ENCODE results near the gene LASP1.

- TF ChIP-seq, protein P1, sequence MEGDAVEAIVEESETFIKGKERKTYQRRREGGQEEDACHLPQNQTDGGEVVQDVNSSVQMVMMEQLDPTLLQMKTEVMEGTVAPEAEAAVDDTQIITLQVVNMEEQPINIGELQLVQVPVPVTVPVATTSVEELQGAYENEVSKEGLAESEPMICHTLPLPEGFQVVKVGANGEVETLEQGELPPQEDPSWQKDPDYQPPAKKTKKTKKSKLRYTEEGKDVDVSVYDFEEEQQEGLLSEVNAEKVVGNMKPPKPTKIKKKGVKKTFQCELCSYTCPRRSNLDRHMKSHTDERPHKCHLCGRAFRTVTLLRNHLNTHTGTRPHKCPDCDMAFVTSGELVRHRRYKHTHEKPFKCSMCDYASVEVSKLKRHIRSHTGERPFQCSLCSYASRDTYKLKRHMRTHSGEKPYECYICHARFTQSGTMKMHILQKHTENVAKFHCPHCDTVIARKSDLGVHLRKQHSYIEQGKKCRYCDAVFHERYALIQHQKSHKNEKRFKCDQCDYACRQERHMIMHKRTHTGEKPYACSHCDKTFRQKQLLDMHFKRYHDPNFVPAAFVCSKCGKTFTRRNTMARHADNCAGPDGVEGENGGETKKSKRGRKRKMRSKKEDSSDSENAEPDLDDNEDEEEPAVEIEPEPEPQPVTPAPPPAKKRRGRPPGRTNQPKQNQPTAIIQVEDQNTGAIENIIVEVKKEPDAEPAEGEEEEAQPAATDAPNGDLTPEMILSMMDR (optimal IDR thresholded peaks at IDR 0.05 in 1 of 3, IDR thresholded peaks at IDR 0.05 in 1 of 3, conservative IDR thresholded peaks at IDR 0.05 in 1 of 3; ENCODE audit: extremely low read depth in 1 of 3, insufficient read depth in 2 of 3, low read length in 3 of 3) = no peak
- no peak for TF ChIP-seq EZH2 (IDR thresholded peaks at IDR 0.05; ENCODE audit: low read length)
Measured at GRCh38 chr17:38872671-38873385, 3.0 kb downstream of the LASP1 start.

Data from keratinocyte (primary cell).